Pancreas (tissue), 10 donors: ENCODE data around the gene CSTPP1. TPM values are rescaled to one million over a fixed set of nuclear protein-coding genes. Genes with fewer than 3 reads are reported as not detected.

Source experiments
- ATAC-seq, 4 donors: fragments of 200-7000 bp; cut with Tn5 transposase; one replicate each; pipeline versions ENCODE4 v1.8.0 to v1.9.1; 2020; ENCODE audit warnings: mild to moderate bottlenecking in 4 of 4, moderate library complexity in 4 of 4
- DNase-seq, 6 donors: peaks; one replicate each; pipeline ENCODE4 v3.0.0-alpha.2; 2020
- FAIRE-seq: peaks from 2 replicates; lab custom pipeline; 2012; peaks lifted over from hg19 to GRCh38; lab: Jason Lieb, UNC
- H3K27ac ChIP-seq, 4 donors: fragments of 200-600 bp; sonication (generic); 1 replicate in 3 of 4; 2 replicates in 1 of 4; pipeline versions ENCODE4 v1.5.0 to v1.8.0; 2020
- H3K27me3 ChIP-seq, 4 donors: fragments of 200-600 bp; one replicate each; pipeline ENCODE4 v1.8.0; 2021
- H3K36me3 ChIP-seq, 3 donors: fragments of 200-600 bp; sonication (generic) in 1 of 3; one replicate each; pipeline versions ENCODE4 v1.5.0 to v1.8.0; 2020 to 2021
- H3K4me1 ChIP-seq, 3 donors: fragments of 200-600 bp; one replicate each; pipeline ENCODE4 v1.8.0; 2021
- H3K4me3 ChIP-seq, 4 donors: fragments of 200-600 bp; sonication (generic) in 2 of 4; one replicate each; pipeline versions ENCODE4 v1.5.0 to v1.8.0; 2020 to 2021
- H3K9me3 ChIP-seq, 4 donors: fragments of 200-600 bp; one replicate each; pipeline ENCODE4 v1.8.0; 2021
- CTCF ChIP-seq, 4 donors: fragments of 200-600 bp; sonication (generic) in 3 of 4; IDR thresholded peaks; one replicate each; pipeline versions ENCODE4 v1.5.0 to v1.8.0; 2021; ENCODE audit warnings: antibody characterized with exemption in 4 of 4
- WGBS, 2 donors: extraction: QIAGEN DNeasy Blood & Tissue Kit; methylation state at CpG; one replicate each; pipeline ENCODE4 v1.1.7; 2013; 5-methylcytosine and 5-hydroxymethylcytosine counted together
- intact Hi-C, 3 donors: fragments of 100-400 bp; cut with DNase I; formaldehyde crosslinking; loops; one replicate each; pipeline versions ENCODE4 v1.11.1 to v1.14.2; 2022
- polyA plus RNA-seq, 2 donors: library from polyadenylated mRNA; stranded (reverse); fragments of 200-250 nt; gene quantifications; one replicate each; pipeline ENCODE4 v1.2.3, GENCODE V29; 2013
- total RNA-seq, 6 donors: library from RNA; stranded (reverse); fragmentation: NEBNext Ultra II Directional in 4 of 6; extraction: Animal tissue kit (Norgen Biotek cat#: 25700) in 4 of 6; gene quantifications; one replicate each; pipeline versions ENCODE4 v1.2.1 to v1.2.4, GENCODE V29; 2021 to 2023
- donor health status: healthy with polysubstance abuse.
- donor health status: DM: no; HTN: no; CAD: no; lungs with moderate emphysema.
- donor health status: DM: no; HTN: no; CAD: no.
- donor health status: control.
- donor health status: control.
- donor health status: Bipolar disorder and iron deficiency.
- donor health status: DM: yes; HTN: yes; CAD: no.
- donor health status: DM: no; HTN: no; CAD: no.
- donor health status: DM: no; HTN: no; CAD: no.
- donor health status: DM: yes; HTN: yes; CAD: no.

CSTPP1 gene
- total and polyA plus RNA-seq, 8 donors = 9.7 to 23.6 (median 14.0) TPM

GRCh38 chr11:47139878-47140277, 203.3 kb downstream of the CSTPP1 start:
- no peaks in the 10 kb centered on the region for H3K27me3 ChIP-seq
- peaks cover 0 to 3% (median 0%) of the 10 kb centered on the region in 3 donors for H3K4me1 ChIP-seq
- 37 to 41% methylated on average over 4 of the region's 4 CpGs for WGBS, 2 donors
- H3K4me3 ChIP-seq = no peak overlapping the region
- no peaks in the 10 kb centered on the region for H3K9me3 ChIP-seq
- ATAC-seq = peak in 3 of 4 donors; percentile 25 to 66 (median 32)
- H3K27ac ChIP-seq = no peak overlapping the region
- no peak for FAIRE-seq
- DNase-seq = no peak
- no peak for TF ChIP-seq CTCF (IDR thresholded peaks at IDR 0.05)
- H3K36me3 ChIP-seq = no peaks in the 10 kb centered on the region
- intact Hi-C loops = no loop called here

- H3K27ac ChIP-seq = no peak overlapping the region
- no peaks in the 10 kb centered on the region for H3K36me3 ChIP-seq
- TF ChIP-seq CTCF (IDR thresholded peaks at IDR 0.05) = no peak
- H3K4me1 ChIP-seq = peaks cover 0 to 3% (median under 1%) of the 10 kb centered on the region in 3 donors
- FAIRE-seq = no peak
- no peaks in the 10 kb centered on the region for H3K27me3 ChIP-seq
- no peak for DNase-seq
- ATAC-seq = peak in 3 of 4 donors; percentile 58 to 89 (median 76)
- intact Hi-C loops = no loop called here
- WGBS, 2 donors = 54 to 70% methylated on average over 3 of the region's 3 CpGs
- no peak overlapping the region for H3K4me3 ChIP-seq
- no peaks in the 10 kb centered on the region for H3K9me3 ChIP-seq
Measured at GRCh38 chr11:47143322-47143721, 206.8 kb downstream of the CSTPP1 start.

GRCh38 chr11:47144541-47144940, 208.0 kb downstream of the CSTPP1 start:
- Histone ChIP-seq H3K9me3 (no peaks in the 10 kb centered on the region), H3K27me3 (no peaks in the 10 kb centered on the region), H3K4me3 (no peak overlapping the region), H3K4me1 (peaks cover 0 to 12% (median 11%) of the 10 kb centered on the region in 3 donors), H3K27ac (no peak overlapping the region), H3K36me3 (no peaks in the 10 kb centered on the region)
- FAIRE-seq (no peak), ATAC-seq (no peak), DNase-seq (no peak)
- no peak for TF ChIP-seq CTCF (IDR thresholded peaks at IDR 0.05)
- intact Hi-C loops = no loop called here
- WGBS, 2 donors = 92 to 97% methylated on average over 3 of the region's 3 CpGs

GRCh38 chr11:47147250-47147649, 210.7 kb downstream of the CSTPP1 start:
- no peak overlapping the region for H3K27ac ChIP-seq
- TF ChIP-seq CTCF (IDR thresholded peaks at IDR 0.05) = no peak
- no peaks in the 10 kb centered on the region for H3K27me3 ChIP-seq
- H3K4me1 ChIP-seq = peaks cover 0 to 23% (median 20%) of the 10 kb centered on the region in 3 donors
- 91 to 92% methylated on average over 2 of the region's 2 CpGs for WGBS, 2 donors
- intact Hi-C loops = no loop called here
- no peaks in the 10 kb centered on the region for H3K36me3 ChIP-seq
- no peak for DNase-seq
- no peak for FAIRE-seq
- H3K4me3 ChIP-seq = no peak overlapping the region
- no peaks in the 10 kb centered on the region for H3K9me3 ChIP-seq
- no peak for ATAC-seq

- no peak for FAIRE-seq
Measured at GRCh38 chr11:47147681-47148080, 211.1 kb downstream of the CSTPP1 start.

More at GRCh38 chr11:47147681-47148080, 211.1 kb downstream of the CSTPP1 start:
- Histone ChIP-seq H3K4me3 (no peak overlapping the region), H3K27me3 (no peaks in the 10 kb centered on the region), H3K36me3 (no peaks in the 10 kb centered on the region), H3K9me3 (no peaks in the 10 kb centered on the region), H3K4me1 (peaks cover 2 to 23% (median 21%) of the 10 kb centered on the region in 3 donors), H3K27ac (peak overlapping the region in 2 of 4 donors; percentile 2 to 71)
- no peak for DNase-seq
- ATAC-seq = no peak
- intact Hi-C loops = no loop called here
- no peak for TF ChIP-seq CTCF (IDR thresholded peaks at IDR 0.05)
- 96 to 97% methylated on average over 7 of the region's 7 CpGs for WGBS, 2 donors
